Measurements from ENCODE around the gene HS6ST2. TPM values are rescaled to one million over a fixed set of nuclear protein-coding genes. Genes with fewer than 3 reads are reported as not detected.

The HS6ST2 gene
- total RNA-seq, 1 experiment from 2014 or later: 24.6 TPM

GRCh38 chrX:132775263-132775823 is 183.1 kb downstream of the HS6ST2 start:
- ChIA-PET RAD21 (ENCODE audit: low non-redundant PET in 1 of 2, low total read pairs in 2 of 2, uncharacterized antibody in 2 of 2, unreplicated experiment in 2 of 2) (no interaction called here), CTCF (no interaction called here), POLR2A (no interaction called here)
- Histone ChIP-seq H3K79me2 (ENCODE audit: insufficient read depth, low read length) (no peaks in the 10 kb centered on the region), H3K4me1 (ENCODE audit: control insufficient read depth in 1 of 2, insufficient read depth in 2 of 2, low read length in 2 of 2) (no peaks in the 10 kb centered on the region), H2AFZ (ENCODE audit: low read depth, low read length, poor library complexity, severe bottlenecking) (no peak overlapping the region), H3K9ac (ENCODE audit: low read length) (no peak overlapping the region), H4K20me1 (ENCODE audit: insufficient read depth) (no peaks in the 10 kb centered on the region), H3K9me2 (ENCODE audit: insufficient read depth) (no peaks in the 10 kb centered on the region), H3K36me3 (ENCODE audit: control insufficient read depth in 1 of 2, insufficient read depth in 2 of 2, low read length in 2 of 2) (no peaks in the 10 kb centered on the region), H3K9me3 (ENCODE audit: control insufficient read depth in 1 of 2, insufficient read depth in 1 of 2, low read depth in 1 of 2, low read length in 2 of 2) (no peaks in the 10 kb centered on the region), H3K27ac (ENCODE audit: low read depth, low read length) (no peak overlapping the region), H3K27me3 (ENCODE audit: insufficient read depth, low read length) (no peaks in the 10 kb centered on the region), H3K4me2 (ENCODE audit: low read length) (no peak overlapping the region), H3K4me3 (replicated peaks in 1 of 2; ENCODE audit: low read depth in 1 of 2, low read length in 2 of 2) (no peak overlapping the region)
- intact Hi-C loops (cut with micrococcal nuclease): no loop called here
- no TSS peak for BruUV-seq (replicated peaks)
- no peak for DNase-seq (ENCODE audit: low read depth, low spot score)
- no peak for TF ChIP-seq POLR2AphosphoS5 (IDR thresholded peaks at IDR 0.05; ENCODE audit: low read depth, low read length)
- no peak for TF ChIP-seq ELF1 (IDR thresholded peaks at IDR 0.05; ENCODE audit: borderline replicate concordance, low read depth)
- TF ChIP-seq, protein P1, sequence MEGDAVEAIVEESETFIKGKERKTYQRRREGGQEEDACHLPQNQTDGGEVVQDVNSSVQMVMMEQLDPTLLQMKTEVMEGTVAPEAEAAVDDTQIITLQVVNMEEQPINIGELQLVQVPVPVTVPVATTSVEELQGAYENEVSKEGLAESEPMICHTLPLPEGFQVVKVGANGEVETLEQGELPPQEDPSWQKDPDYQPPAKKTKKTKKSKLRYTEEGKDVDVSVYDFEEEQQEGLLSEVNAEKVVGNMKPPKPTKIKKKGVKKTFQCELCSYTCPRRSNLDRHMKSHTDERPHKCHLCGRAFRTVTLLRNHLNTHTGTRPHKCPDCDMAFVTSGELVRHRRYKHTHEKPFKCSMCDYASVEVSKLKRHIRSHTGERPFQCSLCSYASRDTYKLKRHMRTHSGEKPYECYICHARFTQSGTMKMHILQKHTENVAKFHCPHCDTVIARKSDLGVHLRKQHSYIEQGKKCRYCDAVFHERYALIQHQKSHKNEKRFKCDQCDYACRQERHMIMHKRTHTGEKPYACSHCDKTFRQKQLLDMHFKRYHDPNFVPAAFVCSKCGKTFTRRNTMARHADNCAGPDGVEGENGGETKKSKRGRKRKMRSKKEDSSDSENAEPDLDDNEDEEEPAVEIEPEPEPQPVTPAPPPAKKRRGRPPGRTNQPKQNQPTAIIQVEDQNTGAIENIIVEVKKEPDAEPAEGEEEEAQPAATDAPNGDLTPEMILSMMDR (IDR thresholded peaks at IDR 0.05 in 2 of 3, conservative IDR thresholded peaks at IDR 0.05 in 1 of 3; ENCODE audit: borderline replicate concordance in 1 of 3, insufficient read depth in 1 of 3, low read depth in 2 of 3, low read length in 2 of 3): no peak
- TF ChIP-seq TCF7L2 (IDR thresholded peaks at IDR 0.05; ENCODE audit: borderline replicate concordance, extremely low read depth, insufficient read depth, insufficient read length): no peak
- TF ChIP-seq, protein P2, sequence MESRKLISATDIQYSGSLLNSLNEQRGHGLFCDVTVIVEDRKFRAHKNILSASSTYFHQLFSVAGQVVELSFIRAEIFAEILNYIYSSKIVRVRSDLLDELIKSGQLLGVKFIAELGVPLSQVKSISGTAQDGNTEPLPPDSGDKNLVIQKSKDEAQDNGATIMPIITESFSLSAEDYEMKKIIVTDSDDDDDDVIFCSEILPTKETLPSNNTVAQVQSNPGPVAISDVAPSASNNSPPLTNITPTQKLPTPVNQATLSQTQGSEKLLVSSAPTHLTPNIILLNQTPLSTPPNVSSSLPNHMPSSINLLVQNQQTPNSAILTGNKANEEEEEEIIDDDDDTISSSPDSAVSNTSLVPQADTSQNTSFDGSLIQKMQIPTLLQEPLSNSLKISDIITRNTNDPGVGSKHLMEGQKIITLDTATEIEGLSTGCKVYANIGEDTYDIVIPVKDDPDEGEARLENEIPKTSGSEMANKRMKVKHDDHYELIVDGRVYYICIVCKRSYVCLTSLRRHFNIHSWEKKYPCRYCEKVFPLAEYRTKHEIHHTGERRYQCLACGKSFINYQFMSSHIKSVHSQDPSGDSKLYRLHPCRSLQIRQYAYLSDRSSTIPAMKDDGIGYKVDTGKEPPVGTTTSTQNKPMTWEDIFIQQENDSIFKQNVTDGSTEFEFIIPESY (IDR thresholded peaks at IDR 0.05; ENCODE audit: extremely low read depth, insufficient replicate concordance, low read length): no peak
- no peak for TF ChIP-seq RAD21 (IDR thresholded peaks at IDR 0.05; ENCODE audit: low read depth)
- TF ChIP-seq CEBPB (IDR thresholded peaks at IDR 0.05; ENCODE audit: low read depth): no peak
- TF ChIP-seq ATF3 (IDR thresholded peaks at IDR 0.05): no peak
- no peak for TF ChIP-seq EZH2 (IDR thresholded peaks at IDR 0.05)
- TF ChIP-seq ZFX (IDR thresholded peaks at IDR 0.05): no peak
- no peak for TF ChIP-seq JUND (IDR thresholded peaks at IDR 0.05)
- TF ChIP-seq SIN3A (IDR thresholded peaks at IDR 0.05; ENCODE audit: low read depth): no peak
- no peak for TF ChIP-seq REST (IDR thresholded peaks at IDR 0.05; ENCODE audit: low read depth)
- TF ChIP-seq SP1 (IDR thresholded peaks at IDR 0.05; ENCODE audit: low read depth): no peak
- TF ChIP-seq SRF (IDR thresholded peaks at IDR 0.05; ENCODE audit: low read depth): no peak
- TF ChIP-seq YY1 (IDR thresholded peaks at IDR 0.05; ENCODE audit: extremely low read depth, insufficient replicate concordance, low read depth, low read length): no peak
- TF ChIP-seq MAX (IDR thresholded peaks at IDR 0.05): no peak
- no peak for TF ChIP-seq FOSL1 (IDR thresholded peaks at IDR 0.05; ENCODE audit: low read depth)
- TF ChIP-seq POLR2A (IDR thresholded peaks at IDR 0.05; ENCODE audit: borderline replicate concordance, extremely low read depth, insufficient read depth, insufficient read length): no peak
- no peak for TF ChIP-seq CBX3 (IDR thresholded peaks at IDR 0.05; ENCODE audit: low read depth)
- no peak for ATAC-seq

Measured in HCT116 (cell line).